GM04504 (cell line): ENCODE measurements around the gene CD79A.

ENCODE experiments used
- DNase-seq: peaks from one replicate; pipeline ENCODE4 v3.0.0-alpha.2; 2012; ENCODE audit warnings: low read depth

Gene CD79A

GRCh38 chr19:41918653-41919244, 41.7 kb downstream of the CD79A start:
- no peak for DNase-seq

GRCh38 chr19:41919948-41920712, 43.1 kb downstream of the CD79A start:
- DNase-seq, result no peak

GRCh38 chr19:41920882-41921576, 44.0 kb downstream of the CD79A start:
- DNase-seq, result no peak

DNA sequence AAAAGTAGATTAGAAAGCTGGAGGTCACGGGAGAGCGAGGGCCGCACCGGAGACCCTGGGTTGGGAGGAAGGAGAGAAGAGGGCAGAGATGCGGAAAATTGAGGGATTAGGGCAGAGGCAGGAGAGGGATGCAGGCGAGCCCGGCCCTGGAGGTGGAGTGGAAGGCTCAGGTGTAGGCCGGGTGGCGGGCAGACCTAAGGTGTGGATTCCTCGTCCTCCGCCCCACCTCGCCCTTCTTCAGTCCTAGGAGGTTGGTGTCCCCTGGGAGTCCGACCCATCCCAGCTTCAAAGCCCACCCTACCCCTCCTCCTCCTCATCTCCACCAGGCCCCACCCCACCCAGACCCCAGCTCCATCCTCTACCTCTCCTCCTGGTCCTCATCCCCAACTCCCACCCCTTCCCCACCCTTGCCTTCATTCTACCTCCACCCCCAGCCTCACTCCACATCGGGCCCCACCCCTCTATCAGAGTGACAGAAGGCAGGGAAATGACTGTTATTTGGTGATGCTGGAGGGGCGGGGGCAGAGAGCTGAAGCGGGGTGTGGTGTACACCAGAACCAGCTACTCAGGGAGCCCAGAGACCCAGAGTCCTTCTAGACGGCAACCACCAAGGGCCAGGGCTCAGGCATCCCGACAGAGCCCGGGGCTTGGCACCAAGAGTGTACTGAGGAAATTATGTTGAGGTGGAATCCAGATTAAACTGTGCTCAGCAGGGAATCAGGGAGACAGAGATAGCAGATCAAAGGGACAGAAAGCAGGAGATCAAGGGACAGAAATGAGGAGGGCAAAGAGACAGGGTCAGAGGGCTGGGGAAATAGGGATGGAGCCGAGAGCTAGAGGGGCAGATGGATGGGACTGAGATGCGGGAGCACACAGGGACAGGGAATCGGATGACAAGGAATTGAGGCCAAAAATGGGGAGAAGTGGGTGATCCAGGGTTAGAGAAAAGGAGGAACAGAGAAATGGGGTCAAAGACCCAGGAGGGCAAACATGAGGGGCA, 44.8 kb downstream of the CD79A start:
- no peak for DNase-seq

DNA sequence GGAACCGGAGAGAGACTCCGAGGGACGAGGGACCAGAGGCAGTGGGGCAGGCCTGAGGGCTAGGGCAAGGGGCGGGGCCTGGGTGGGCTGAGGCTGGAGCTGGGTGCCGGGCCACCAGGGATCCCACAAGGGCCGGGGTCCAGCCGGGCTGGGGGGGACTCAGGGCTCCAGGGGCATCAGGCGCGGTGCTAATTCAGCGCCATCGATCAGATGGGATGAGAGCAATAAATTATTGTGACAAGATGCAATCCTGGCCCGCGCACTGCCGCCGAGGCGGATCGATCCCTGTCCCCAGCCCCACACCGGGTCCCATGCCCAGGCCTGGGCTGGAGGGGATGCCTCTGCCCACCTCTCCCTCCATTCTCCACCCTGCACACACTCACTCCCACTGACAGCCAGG, 45.5 kb downstream of the CD79A start:
- no peak for DNase-seq

DNA sequence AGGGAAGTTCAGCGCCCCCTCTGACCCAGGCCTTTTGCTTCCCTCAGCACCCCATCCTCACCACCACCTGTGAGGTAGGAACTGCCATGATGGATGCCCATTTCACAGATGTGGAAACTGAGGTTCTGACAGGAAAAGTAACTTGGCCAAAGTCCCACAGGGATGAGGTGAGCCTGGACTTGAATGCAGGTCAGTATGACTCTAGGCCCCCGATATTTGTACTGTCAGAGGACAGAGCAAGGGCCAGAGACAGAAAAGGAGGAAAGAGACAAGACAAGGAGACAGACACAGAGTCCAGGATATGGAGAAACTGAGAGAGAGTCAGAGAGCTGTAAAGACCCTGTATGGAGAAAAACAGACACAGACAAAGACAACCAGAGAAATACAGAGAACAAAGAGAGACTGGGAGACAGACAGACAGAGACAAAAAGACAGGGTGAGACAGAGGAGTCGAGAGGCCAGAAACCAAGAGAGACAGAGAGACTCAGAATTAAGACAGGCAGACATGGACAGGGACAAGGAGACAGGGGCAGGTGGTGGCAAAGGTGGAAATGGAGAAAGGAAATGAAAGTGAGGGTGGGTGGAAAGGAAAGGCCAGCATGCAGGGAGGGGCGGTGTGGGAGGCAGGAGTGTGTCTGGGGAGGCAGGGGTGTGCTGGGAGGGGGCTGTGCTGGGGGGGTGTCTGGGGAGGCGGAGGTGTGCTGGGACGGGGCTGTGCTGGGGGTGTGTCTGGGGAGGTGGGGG, 46.1 kb downstream of the CD79A start:
- DNase-seq, result no peak

DNA sequence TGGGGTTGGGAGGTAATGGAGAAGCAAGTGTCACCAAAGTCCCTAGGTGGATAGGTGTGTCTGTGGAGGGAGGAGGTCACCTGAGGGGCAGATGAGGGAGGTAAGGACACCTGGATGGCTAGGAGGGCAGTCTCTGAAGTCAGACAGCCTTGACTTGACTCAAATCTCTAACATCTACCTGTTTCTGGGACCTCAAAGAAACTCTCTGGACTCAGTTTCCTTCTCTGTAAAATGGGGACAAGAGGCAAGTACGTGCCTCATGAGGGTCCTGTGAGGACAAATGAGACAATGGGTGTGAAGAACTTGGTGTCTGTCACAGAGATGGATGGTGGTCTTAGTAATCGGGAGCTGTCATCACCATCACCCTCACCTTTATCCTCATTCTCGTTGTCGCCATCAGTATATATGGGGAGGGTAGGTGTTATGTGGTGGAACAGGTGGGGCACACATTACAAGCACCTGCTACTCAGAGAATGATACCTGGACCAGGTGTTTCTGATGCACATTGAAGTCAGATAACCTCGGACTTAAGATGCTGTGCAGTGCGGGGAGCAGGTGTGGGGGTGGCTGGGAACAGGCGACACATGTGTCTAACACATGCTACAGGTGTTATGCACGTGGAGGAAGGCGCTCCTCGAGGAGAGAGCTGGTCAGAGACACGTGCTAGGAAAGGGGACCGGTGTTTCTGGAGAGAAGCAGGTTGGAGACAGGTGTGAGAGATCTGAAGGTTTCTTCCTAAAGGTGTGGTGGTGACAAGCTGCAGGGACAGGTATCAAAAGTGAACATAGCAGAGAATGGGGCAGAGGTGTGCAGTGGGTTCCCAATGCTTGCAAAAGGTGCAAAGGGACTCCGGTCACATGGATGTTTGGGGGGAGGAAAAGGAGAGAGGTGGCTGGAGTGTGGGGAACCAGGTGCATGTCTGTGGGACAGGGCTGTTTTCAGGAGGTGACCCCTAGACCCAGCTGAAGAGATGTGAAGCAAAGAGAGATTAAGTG, 47.4 kb downstream of the CD79A start:
- no peak for DNase-seq

DNA sequence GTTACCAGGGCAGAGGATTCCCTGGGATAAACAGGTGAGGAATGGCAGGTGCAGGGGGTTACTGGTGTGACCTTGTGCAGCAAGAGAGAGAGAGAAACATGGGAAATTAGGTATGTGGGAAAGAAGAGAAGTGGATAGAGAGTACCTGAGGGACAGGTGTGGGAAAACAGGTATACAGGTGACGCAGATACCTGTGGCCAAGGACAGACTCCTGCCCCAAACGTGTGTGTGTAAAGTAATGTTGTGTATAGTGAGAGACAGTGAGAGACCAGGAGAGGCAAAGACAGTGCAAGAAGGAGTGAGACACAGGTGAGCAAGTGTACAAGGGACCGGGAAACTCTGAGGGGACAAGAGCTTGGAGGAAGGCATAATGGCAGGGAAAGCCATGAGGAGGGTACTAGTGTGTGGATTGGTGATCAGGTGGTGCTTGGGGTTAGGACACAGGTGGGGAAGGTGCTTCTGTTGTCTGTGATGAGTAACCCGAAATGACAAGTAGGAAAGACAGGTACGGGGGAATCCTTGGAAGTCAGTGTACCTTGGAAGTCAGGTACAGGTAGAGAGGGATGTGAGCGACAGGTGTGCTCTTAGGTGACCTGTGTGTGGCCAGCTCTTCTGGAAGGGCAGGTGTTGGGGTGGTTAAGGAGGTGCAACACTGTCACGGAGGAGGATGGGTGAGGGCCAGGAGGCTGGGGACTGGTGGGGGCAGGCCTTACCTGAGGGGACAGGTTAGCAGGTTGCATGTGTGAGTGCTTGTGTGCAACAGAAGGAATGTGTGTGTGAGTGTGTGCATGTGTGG, 48.3 kb downstream of the CD79A start:
- DNase-seq, result no peak

- no peak for DNase-seq
Observed at GRCh38 chr19:41926028-41926762, 49.1 kb downstream of the CD79A start.

DNA sequence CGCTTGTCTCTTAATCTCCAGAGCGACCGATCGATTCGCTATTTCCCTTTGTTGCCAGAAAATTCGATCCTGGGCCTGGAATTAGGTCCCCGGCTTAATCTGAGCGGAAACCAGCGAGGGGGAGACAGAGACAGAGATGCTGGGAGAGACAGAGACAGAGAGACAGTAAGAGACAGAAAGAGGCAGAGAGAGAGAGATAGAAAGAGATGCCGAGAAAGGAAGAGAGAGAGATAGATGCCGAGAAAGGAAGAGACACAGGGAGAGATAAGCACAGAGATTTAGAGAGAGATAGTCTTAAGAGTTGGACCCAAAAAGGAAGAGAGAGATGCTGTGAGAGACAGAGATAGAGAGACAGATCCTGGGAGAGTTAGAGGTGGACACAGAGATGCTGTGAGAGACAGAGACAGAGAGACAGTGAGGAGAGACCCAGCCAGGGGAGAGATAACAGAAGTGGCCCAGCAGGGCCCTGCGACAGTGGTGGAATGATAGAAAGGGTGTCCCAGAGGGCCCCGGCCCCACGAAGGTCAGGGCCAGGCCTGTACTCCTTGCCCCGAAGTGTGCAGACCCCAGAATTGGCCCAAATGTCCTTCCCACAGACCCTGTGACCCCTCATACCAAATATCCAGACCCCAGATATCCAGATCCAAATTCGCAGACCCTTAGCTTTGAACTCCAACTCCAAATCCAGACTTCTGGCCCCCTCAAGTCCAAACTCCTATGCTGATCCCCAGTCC, 49.9 kb downstream of the CD79A start:
- DNase-seq, result no peak

GRCh38 chr19:41927497-41928192, 50.6 kb downstream of the CD79A start:
- no peak for DNase-seq

GRCh38 chr19:41928221-41928683, 51.2 kb downstream of the CD79A start, which contains the start of gene ERFL:
ERFL (minus strand) TSS chr19:41928449; CDS start chr19:41912919, 15,530 bp downstream.
- DNase-seq, result no peak

- no peak for DNase-seq
Observed at GRCh38 chr19:41928754-41929535, 51.9 kb downstream of the CD79A start.

DNA sequence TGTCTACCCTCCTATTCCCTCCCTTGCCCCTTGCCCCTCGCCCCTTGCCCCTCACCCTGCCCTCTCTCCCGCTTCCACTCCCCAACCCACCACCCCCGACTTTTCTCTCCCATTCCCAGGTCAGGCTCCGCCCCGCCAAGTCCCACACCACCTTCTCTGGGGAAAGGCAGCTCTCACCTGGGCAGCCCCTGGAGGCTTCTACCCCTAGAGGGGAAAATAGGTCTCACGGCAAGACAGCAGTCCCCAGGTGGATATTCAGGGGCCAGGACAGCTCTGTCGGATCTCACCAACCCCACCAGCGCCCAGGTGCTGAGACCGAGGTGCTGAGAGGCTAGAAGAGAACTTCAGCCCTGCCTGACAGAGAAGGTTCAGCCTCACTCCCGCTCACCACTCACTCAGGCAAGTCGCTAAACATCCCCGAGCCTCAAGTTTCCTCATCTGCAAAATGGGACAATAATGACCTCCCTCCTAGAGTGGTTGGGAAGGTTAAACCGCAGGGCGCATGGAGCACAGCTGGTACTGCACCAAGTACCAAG, 52.5 kb downstream of the CD79A start:
- DNase-seq, result no peak

GRCh38 chr19:41930322-41930722, 53.2 kb downstream of the CD79A start:
- no peak for DNase-seq
